ENCODE measurements around the gene SFSWAP. TPM values are rescaled to one million over a fixed set of nuclear protein-coding genes. Genes with fewer than 3 reads are reported as not detected.

Gene SFSWAP
- total RNA-seq, 1 donor from 2014 or later, result 34.9 TPM

DNA sequence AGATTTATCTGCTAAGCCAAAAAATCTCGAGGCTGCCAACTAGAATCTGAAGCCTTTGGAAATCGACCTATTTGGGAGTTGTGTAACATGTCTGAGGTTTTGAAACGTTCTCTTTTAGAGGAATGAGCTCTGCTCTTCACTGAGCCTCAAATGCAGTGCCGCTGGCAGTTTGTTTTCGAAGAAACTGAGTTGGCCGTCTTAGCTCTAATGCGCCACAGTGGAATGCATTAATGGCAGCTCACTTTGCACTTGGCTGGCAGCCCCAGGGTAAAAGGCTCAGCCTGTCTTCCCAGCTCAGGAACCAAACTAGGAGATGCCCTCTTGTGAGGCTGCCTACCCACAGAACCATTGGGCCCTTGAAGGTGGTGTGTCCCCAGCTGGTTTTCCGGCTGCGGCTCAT is 53.8 kb downstream of the SFSWAP start:
- no peak overlapping the region for H3K4me3 ChIP-seq
- H3K27me3 ChIP-seq, result no peaks in the 10 kb centered on the region
- peaks cover 0 to 75% of the 10 kb centered on the region in 2 donors for H3K36me3 ChIP-seq
- no peak for DNase-seq (ENCODE audit: extremely low spot score in 2 of 2)
- intact Hi-C loops (cut with DNase I), result no loop called here
- no peaks in the 10 kb centered on the region for H3K4me1 ChIP-seq
- H3K27ac ChIP-seq, result no peak overlapping the region
- no peaks in the 10 kb centered on the region for H3K9me3 ChIP-seq
- TF ChIP-seq, protein P1, sequence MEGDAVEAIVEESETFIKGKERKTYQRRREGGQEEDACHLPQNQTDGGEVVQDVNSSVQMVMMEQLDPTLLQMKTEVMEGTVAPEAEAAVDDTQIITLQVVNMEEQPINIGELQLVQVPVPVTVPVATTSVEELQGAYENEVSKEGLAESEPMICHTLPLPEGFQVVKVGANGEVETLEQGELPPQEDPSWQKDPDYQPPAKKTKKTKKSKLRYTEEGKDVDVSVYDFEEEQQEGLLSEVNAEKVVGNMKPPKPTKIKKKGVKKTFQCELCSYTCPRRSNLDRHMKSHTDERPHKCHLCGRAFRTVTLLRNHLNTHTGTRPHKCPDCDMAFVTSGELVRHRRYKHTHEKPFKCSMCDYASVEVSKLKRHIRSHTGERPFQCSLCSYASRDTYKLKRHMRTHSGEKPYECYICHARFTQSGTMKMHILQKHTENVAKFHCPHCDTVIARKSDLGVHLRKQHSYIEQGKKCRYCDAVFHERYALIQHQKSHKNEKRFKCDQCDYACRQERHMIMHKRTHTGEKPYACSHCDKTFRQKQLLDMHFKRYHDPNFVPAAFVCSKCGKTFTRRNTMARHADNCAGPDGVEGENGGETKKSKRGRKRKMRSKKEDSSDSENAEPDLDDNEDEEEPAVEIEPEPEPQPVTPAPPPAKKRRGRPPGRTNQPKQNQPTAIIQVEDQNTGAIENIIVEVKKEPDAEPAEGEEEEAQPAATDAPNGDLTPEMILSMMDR (IDR thresholded peaks at IDR 0.05), result no peak
- TF ChIP-seq POLR2AphosphoS5 (IDR thresholded peaks at IDR 0.05; ENCODE audit: insufficient read depth in 1 of 2, low read depth in 1 of 2) (no peak), POLR2A (IDR thresholded peaks at IDR 0.05) (no peak)

DNA sequence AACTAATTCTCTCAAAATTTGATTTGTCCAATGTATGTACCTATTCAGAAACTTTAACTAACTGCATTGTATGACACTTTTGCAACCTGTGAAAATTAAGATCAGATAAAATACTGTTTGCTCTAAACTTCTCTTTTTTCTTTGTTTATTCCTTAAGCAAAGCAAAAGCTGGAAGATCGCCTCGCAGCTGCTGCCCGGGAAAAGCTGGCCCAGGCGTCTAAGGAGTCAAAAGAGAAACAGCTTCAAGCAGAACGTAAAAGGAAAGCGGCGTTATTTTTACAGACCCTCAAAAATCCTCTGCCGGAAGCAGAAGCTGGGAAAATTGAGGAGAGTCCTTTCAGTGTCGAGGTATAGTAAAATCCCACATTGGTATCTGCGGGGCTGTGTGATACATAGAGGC is 55.1 kb downstream of the SFSWAP start:
- Histone ChIP-seq H3K27me3 (no peaks in the 10 kb centered on the region), H3K36me3 (peaks cover 0 to 87% of the 10 kb centered on the region in 2 donors), H3K9me3 (no peaks in the 10 kb centered on the region), H3K4me3 (no peak overlapping the region), H3K4me1 (no peaks in the 10 kb centered on the region), H3K27ac (no peak overlapping the region)
- intact Hi-C loops (cut with DNase I), result no loop called here
- TF ChIP-seq POLR2A (IDR thresholded peaks at IDR 0.05), result no peak
- TF ChIP-seq POLR2AphosphoS5 (IDR thresholded peaks at IDR 0.05; ENCODE audit: insufficient read depth in 1 of 2, low read depth in 1 of 2), result no peak
- TF ChIP-seq, protein P1 (IDR thresholded peaks at IDR 0.05), result no peak
- no peak for DNase-seq (ENCODE audit: extremely low spot score in 2 of 2)

DNA sequence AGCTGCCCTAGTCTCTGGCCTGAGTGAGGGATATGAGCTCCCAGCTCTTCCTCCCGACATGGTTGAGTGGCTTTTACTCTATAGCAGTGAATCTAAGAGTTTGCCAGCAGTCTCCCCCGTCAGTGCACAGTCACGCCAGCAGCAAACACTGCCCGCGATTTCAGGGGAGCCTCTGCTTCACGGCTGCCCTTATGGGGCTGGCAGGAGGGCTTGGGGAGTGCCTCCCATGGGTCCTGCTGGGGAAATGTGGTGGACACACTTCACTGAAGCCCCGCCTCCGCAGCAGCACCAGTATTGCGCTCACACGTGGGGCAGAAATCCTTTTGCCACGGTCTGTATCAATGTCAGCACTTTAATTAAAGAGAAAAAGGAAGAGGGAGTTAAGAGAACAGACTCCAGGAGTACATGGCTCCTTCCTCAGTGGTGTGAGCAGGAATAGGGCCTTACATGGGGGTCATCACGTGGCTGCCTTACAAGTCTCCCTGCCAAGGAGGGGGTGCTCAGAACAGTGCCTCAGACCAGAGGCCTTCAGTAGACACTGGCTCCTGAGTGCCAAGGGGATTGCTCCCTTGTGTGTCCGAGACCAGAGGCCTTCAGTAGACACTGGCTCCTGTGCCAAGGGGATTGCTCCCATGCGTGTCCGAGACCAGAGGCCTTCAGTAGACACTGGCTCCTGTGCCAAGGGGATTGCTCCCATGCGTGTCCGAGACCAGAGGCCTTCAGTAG is 55.7 kb downstream of the SFSWAP start:
- H3K4me1 ChIP-seq, result no peaks in the 10 kb centered on the region
- TF ChIP-seq, protein P1 (IDR thresholded peaks at IDR 0.05), result no peak
- TF ChIP-seq POLR2A (IDR thresholded peaks at IDR 0.05), result no peak
- TF ChIP-seq POLR2AphosphoS5 (IDR thresholded peaks at IDR 0.05; ENCODE audit: insufficient read depth in 1 of 2, low read depth in 1 of 2), result no peak
- intact Hi-C loops (cut with DNase I), result no loop called here
- H3K27ac ChIP-seq, result no peak overlapping the region
- no peaks in the 10 kb centered on the region for H3K27me3 ChIP-seq
- H3K36me3 ChIP-seq, result peaks cover 0 to 90% of the 10 kb centered on the region in 2 donors
- H3K4me3 ChIP-seq, result no peak overlapping the region
- H3K9me3 ChIP-seq, result no peaks in the 10 kb centered on the region
- no peak for DNase-seq (ENCODE audit: extremely low spot score in 2 of 2)

DNA sequence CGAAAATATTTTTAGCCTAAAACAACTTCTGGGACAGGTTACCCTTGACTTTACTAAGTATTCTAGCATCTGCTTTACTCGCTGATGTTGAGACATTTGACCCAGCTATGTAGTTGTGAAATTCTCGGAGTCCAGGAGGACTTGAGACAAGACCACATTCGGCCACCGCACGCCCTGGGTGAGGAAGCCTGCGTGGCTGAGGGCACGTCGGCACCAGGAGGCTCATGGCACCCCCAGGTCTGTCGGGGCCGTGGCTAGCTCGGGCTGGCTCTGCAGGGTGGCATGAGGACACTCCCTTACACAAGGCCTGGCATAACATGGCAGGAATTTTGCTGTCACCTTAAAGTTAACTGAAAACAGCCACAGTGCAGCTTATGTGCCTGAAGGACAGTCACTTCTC is 59.2 kb downstream of the SFSWAP start:
- Histone ChIP-seq H3K9me3 (no peaks in the 10 kb centered on the region), H3K27ac (no peak overlapping the region), H3K36me3 (peaks cover 0 to 65% of the 10 kb centered on the region in 2 donors), H3K27me3 (no peaks in the 10 kb centered on the region), H3K4me1 (no peaks in the 10 kb centered on the region), H3K4me3 (no peak overlapping the region)
- intact Hi-C loops (cut with DNase I), result no loop called here
- TF ChIP-seq POLR2A (IDR thresholded peaks at IDR 0.05) (no peak), POLR2AphosphoS5 (IDR thresholded peaks at IDR 0.05; ENCODE audit: insufficient read depth in 1 of 2, low read depth in 1 of 2) (no peak)
- TF ChIP-seq, protein P1 (IDR thresholded peaks at IDR 0.05), result no peak
- no peak for DNase-seq (ENCODE audit: extremely low spot score in 2 of 2)

DNA sequence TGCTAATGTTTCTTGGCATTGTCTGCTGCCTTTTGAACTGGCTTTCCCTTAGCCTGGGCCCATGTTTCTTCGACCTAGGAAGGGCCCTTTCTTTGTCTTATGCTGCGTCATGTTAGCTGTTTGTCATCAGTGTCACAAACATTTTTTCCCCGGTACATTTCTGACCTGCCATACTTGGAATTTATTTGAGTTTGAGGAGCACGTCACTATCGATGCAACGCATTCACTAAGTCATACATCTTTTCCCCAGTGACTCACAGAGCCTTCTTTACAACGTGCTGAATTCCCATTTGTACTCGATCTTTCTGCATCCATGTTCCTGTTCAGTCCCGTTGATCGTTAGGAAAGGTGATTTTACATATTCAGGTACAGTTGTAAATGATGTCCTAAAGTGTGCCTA is 61.1 kb downstream of the SFSWAP start:
- Histone ChIP-seq H3K27me3 (no peaks in the 10 kb centered on the region), H3K4me3 (no peak overlapping the region), H3K4me1 (no peaks in the 10 kb centered on the region), H3K9me3 (no peaks in the 10 kb centered on the region), H3K36me3 (peaks cover 0 to 49% of the 10 kb centered on the region in 2 donors), H3K27ac (no peak overlapping the region)
- TF ChIP-seq, protein P1 (IDR thresholded peaks at IDR 0.05), result no peak
- TF ChIP-seq POLR2AphosphoS5 (IDR thresholded peaks at IDR 0.05; ENCODE audit: insufficient read depth in 1 of 2, low read depth in 1 of 2) (no peak), POLR2A (IDR thresholded peaks at IDR 0.05) (no peak)
- DNase-seq (ENCODE audit: extremely low spot score in 2 of 2), result no peak
- intact Hi-C loops (cut with DNase I), result no loop called here
